Mucosa of rectum (tissue), 2 donors: ENCODE results near the gene ACBD6.

Source experiments
- H3K27ac ChIP-seq, 2 donors: one replicate each; pipeline ENCODE4 v1.7.0; 2013; ENCODE audit warnings: inconsistent platforms in 2 of 2, low read depth in 2 of 2, low read length in 2 of 2
- H3K27me3 ChIP-seq, 2 donors: one replicate each; pipeline ENCODE4 v1.7.0; 2013; ENCODE audit warnings: low read length in 2 of 2; ENCODE audit not compliant: control insufficient read depth in 2 of 2, insufficient read depth in 2 of 2
- H3K36me3 ChIP-seq, 2 donors: one replicate each; pipeline ENCODE4 v1.7.0; 2013; ENCODE audit warnings: low read length in 2 of 2; ENCODE audit not compliant: control insufficient read depth in 2 of 2, insufficient read depth in 2 of 2
- H3K4me1 ChIP-seq, 2 donors: one replicate each; pipeline ENCODE4 v1.7.0; 2013; ENCODE audit warnings: low read length in 2 of 2, mild to moderate bottlenecking in 1 of 2; ENCODE audit not compliant: control insufficient read depth in 2 of 2, insufficient read depth in 2 of 2
- H3K4me3 ChIP-seq, 2 donors: one replicate each; pipeline ENCODE4 v1.7.0; 2013; ENCODE audit warnings: low read length in 2 of 2
- H3K9ac ChIP-seq, 2 donors: one replicate each; pipeline ENCODE4 v1.7.0; 2013; ENCODE audit warnings: low read length in 2 of 2, low read depth in 1 of 2, mild to moderate bottlenecking in 1 of 2
- H3K9me3 ChIP-seq, 2 donors: one replicate each; pipeline ENCODE4 v1.7.0; 2013; ENCODE audit warnings: low read length in 2 of 2; ENCODE audit not compliant: control insufficient read depth in 2 of 2
- donor health status: healthy.
- donor health status: Normal muscosa, but diverticular disease.

The ACBD6 gene

GRCh38 chr1:180258935-180259334, 243.4 kb downstream of the ACBD6 start:
- H3K27me3 ChIP-seq, result peaks cover 14 to 15% of the 10 kb centered on the region in 2 donors
- H3K36me3 ChIP-seq, result no peaks in the 10 kb centered on the region
- no peaks in the 10 kb centered on the region for H3K9me3 ChIP-seq
- H3K4me3 ChIP-seq, result no peak overlapping the region
- H3K27ac ChIP-seq, result no peak overlapping the region
- no peaks in the 10 kb centered on the region for H3K4me1 ChIP-seq
- no peak overlapping the region for H3K9ac ChIP-seq

- no peaks in the 10 kb centered on the region for H3K36me3 ChIP-seq
- H3K27me3 ChIP-seq, result peaks cover 14 to 15% of the 10 kb centered on the region in 2 donors
- H3K4me3 ChIP-seq, result no peak overlapping the region
- no peak overlapping the region for H3K9ac ChIP-seq
- no peaks in the 10 kb centered on the region for H3K9me3 ChIP-seq
- H3K4me1 ChIP-seq, result no peaks in the 10 kb centered on the region
- no peak overlapping the region for H3K27ac ChIP-seq
Measured at GRCh38 chr1:180258290-180258689, 244.1 kb downstream of the ACBD6 start.

- no peaks in the 10 kb centered on the region for H3K4me1 ChIP-seq
- H3K9me3 ChIP-seq, result no peaks in the 10 kb centered on the region
- no peaks in the 10 kb centered on the region for H3K36me3 ChIP-seq
- H3K9ac ChIP-seq, result no peak overlapping the region
- H3K27me3 ChIP-seq, result peaks cover 11 to 22% of the 10 kb centered on the region in 2 donors
- H3K27ac ChIP-seq, result no peak overlapping the region
- no peak overlapping the region for H3K4me3 ChIP-seq
Measured at GRCh38 chr1:180257486-180257885, 244.9 kb downstream of the ACBD6 start.

GRCh38 chr1:180257028-180257386, 245.4 kb downstream of the ACBD6 start:
- Histone ChIP-seq H3K36me3 (no peaks in the 10 kb centered on the region), H3K27ac (no peak overlapping the region), H3K4me3 (no peak overlapping the region), H3K4me1 (no peaks in the 10 kb centered on the region), H3K9me3 (no peaks in the 10 kb centered on the region), H3K27me3 (peaks cover 11 to 23% of the 10 kb centered on the region in 2 donors), H3K9ac (no peak overlapping the region)

- Histone ChIP-seq H3K9ac (no peak overlapping the region), H3K27me3 (peaks cover 11 to 23% of the 10 kb centered on the region in 2 donors), H3K9me3 (no peaks in the 10 kb centered on the region), H3K36me3 (no peaks in the 10 kb centered on the region), H3K4me1 (no peaks in the 10 kb centered on the region), H3K27ac (no peak overlapping the region), H3K4me3 (no peak overlapping the region)
Measured at GRCh38 chr1:180256341-180257027, 245.9 kb downstream of the ACBD6 start.

GRCh38 chr1:180255536-180256340, 246.6 kb downstream of the ACBD6 start:
- no peak overlapping the region for H3K4me3 ChIP-seq
- no peak overlapping the region for H3K9ac ChIP-seq
- no peaks in the 10 kb centered on the region for H3K4me1 ChIP-seq
- H3K9me3 ChIP-seq, result no peaks in the 10 kb centered on the region
- H3K27me3 ChIP-seq, result peaks cover 11 to 22% of the 10 kb centered on the region in 2 donors
- no peaks in the 10 kb centered on the region for H3K36me3 ChIP-seq
- no peak overlapping the region for H3K27ac ChIP-seq

- no peak overlapping the region for H3K9ac ChIP-seq
- H3K36me3 ChIP-seq, result no peaks in the 10 kb centered on the region
- no peak overlapping the region for H3K4me3 ChIP-seq
- peaks cover 11 to 19% of the 10 kb centered on the region in 2 donors for H3K27me3 ChIP-seq
- no peak overlapping the region for H3K27ac ChIP-seq
- H3K4me1 ChIP-seq, result no peaks in the 10 kb centered on the region
- no peaks in the 10 kb centered on the region for H3K9me3 ChIP-seq
Measured at GRCh38 chr1:180254854-180255253, 247.5 kb downstream of the ACBD6 start.

GRCh38 chr1:180254496-180254819, 247.9 kb downstream of the ACBD6 start:
- Histone ChIP-seq H3K9ac (no peak overlapping the region), H3K27me3 (peaks cover 7 to 21% of the 10 kb centered on the region in 2 donors), H3K36me3 (no peaks in the 10 kb centered on the region), H3K9me3 (no peaks in the 10 kb centered on the region), H3K4me3 (no peak overlapping the region), H3K4me1 (no peaks in the 10 kb centered on the region), H3K27ac (no peak overlapping the region)

GRCh38 chr1:180253585-180254495, 248.5 kb downstream of the ACBD6 start:
- Histone ChIP-seq H3K9me3 (no peaks in the 10 kb centered on the region), H3K9ac (no peak overlapping the region), H3K36me3 (no peaks in the 10 kb centered on the region), H3K4me1 (no peaks in the 10 kb centered on the region), H3K27me3 (peaks cover under 1 to 17% of the 10 kb centered on the region in 2 donors), H3K4me3 (no peak overlapping the region), H3K27ac (no peak overlapping the region)
